OCI-LY1 (cell line): Measurements from ENCODE around the gene ANP32A.

Experiments used
- H2AFZ ChIP-seq: fragments of 200-600 bp; sonication (generic), shearing (Covaris generic); 2 replicates; pipeline ENCODE4 v1.6.0; 2014; ENCODE audit warnings: antibody characterized with exemption, mild to moderate bottlenecking, low read length
- H3F3A ChIP-seq: fragments of 200-600 bp; sonication (generic), shearing (Covaris generic); 2 replicates; pipeline ENCODE4 v1.6.0; 2014; ENCODE audit warnings: mild to moderate bottlenecking, antibody characterized with exemption, low read length, moderate library complexity; ENCODE audit not compliant: insufficient read depth
- H3K27ac ChIP-seq: fragments of 200-600 bp; sonication (generic); 2 replicates; pipeline ENCODE4 v1.5.1; 2014; ENCODE audit warnings: low read length, mixed run types, mild to moderate bottlenecking, low read depth; ENCODE audit not compliant: poor library complexity, severe bottlenecking
- H3K27me3 ChIP-seq: fragments of 200-600 bp; sonication (generic); 2 replicates; pipeline ENCODE4 v1.6.0; 2014; ENCODE audit warnings: antibody characterized with exemption, mild to moderate bottlenecking, low read length, moderate library complexity; ENCODE audit not compliant: insufficient read depth
- H3K36me3 ChIP-seq: fragments of 200-600 bp; sonication (generic); 2 replicates; pipeline ENCODE4 v1.6.1; 2014; ENCODE audit warnings: mild to moderate bottlenecking, antibody characterized with exemption, low read length, moderate library complexity, mixed read lengths; ENCODE audit not compliant: insufficient read depth
- H3K4me1 ChIP-seq: fragments of 200-600 bp; sonication (generic); 2 replicates; pipeline ENCODE4 v1.5.1; 2014; ENCODE audit warnings: mild to moderate bottlenecking, low read length, moderate library complexity; ENCODE audit not compliant: insufficient read depth, severe bottlenecking
- H3K4me2 ChIP-seq: fragments of 200-600 bp; sonication (generic), shearing (Covaris generic); 2 replicates; pipeline ENCODE4 v1.6.1; 2014; ENCODE audit warnings: low read length
- H3K4me3 ChIP-seq: fragments of 200-600 bp; sonication (generic); 2 replicates; pipeline ENCODE4 v1.5.1; 2014; ENCODE audit warnings: low read length, low read depth, mild to moderate bottlenecking, mixed read lengths; ENCODE audit not compliant: poor library complexity, severe bottlenecking
- H3K79me2 ChIP-seq: fragments of 200-600 bp; shearing (Covaris generic); 2 replicates; pipeline ENCODE4 v1.6.1; 2016; ENCODE audit warnings: mixed run types, low read length, mixed read lengths; ENCODE audit not compliant: insufficient read depth
- H3K9ac ChIP-seq: fragments of 200-600 bp; sonication (generic), shearing (Covaris generic); 2 replicates; pipeline ENCODE4 v1.6.1; 2014; ENCODE audit warnings: mild to moderate bottlenecking, low read length, mixed read lengths
- H3K9me2 ChIP-seq: fragments of 200-600 bp; sonication (generic), shearing (Covaris generic); 2 replicates; pipeline ENCODE4 v1.6.1; 2014; ENCODE audit warnings: low read depth, mild to moderate bottlenecking, low read length, mixed read lengths
- H3K9me3 ChIP-seq: fragments of 200-600 bp; shearing (Covaris generic); 2 replicates; pipeline ENCODE4 v1.6.1; 2014; ENCODE audit warnings: low read length, mixed read lengths
- H4K20me1 ChIP-seq: fragments of 200-600 bp; sonication (generic), shearing (Covaris generic); 2 replicates; pipeline ENCODE4 v1.6.0; 2016; ENCODE audit warnings: mild to moderate bottlenecking, low read length; ENCODE audit not compliant: insufficient read depth
- CTCF ChIP-seq: fragments of 200-600 bp; sonication (generic), shearing (Covaris generic); IDR thresholded peaks from 2 replicates; pipeline ENCODE4 v1.5.1; 2017; ENCODE audit warnings: mild to moderate bottlenecking, antibody characterized with exemption, low read length, moderate library complexity, mixed read lengths
- EZH2 ChIP-seq: fragments of 200-600 bp; sonication (generic), shearing (Covaris generic); IDR thresholded peaks from 2 replicates; pipeline ENCODE4 v1.8.0; 2017; ENCODE audit warnings: borderline replicate concordance, mixed run types, mild to moderate bottlenecking, antibody characterized with exemption, low read length, moderate library complexity, mixed read lengths

Gene ANP32A

GRCh38 chr15:68749793-68750192 lies 70.9 kb downstream of the ANP32A start:
- no peaks in the 10 kb centered on the region for H3F3A ChIP-seq
- H3K4me2 ChIP-seq: no peak overlapping the region
- no peak overlapping the region for H3K9ac ChIP-seq
- H4K20me1 ChIP-seq: no peaks in the 10 kb centered on the region
- H2AFZ ChIP-seq: no peak overlapping the region
- no peaks in the 10 kb centered on the region; the same call in 1 of the 2 replicates for H3K27me3 ChIP-seq
- no peaks in the 10 kb centered on the region for H3K9me2 ChIP-seq
- H3K79me2 ChIP-seq: no peaks in the 10 kb centered on the region
- TF ChIP-seq CTCF (no peak), EZH2 (no peak)
- no peaks in the 10 kb centered on the region for H3K36me3 ChIP-seq
- H3K9me3 ChIP-seq: 0 out of 2 replicates have a peak, but pooled peaks cover 4% of the 10 kb centered on the region
- no peak overlapping the region for H3K27ac ChIP-seq
- no peak overlapping the region for H3K4me3 ChIP-seq
- peaks cover 2% of the 10 kb centered on the region for H3K4me1 ChIP-seq

- Histone ChIP-seq H3K27me3 (no peaks in the 10 kb centered on the region; the same call in 1 of the 2 replicates), H3K36me3 (no peaks in the 10 kb centered on the region), H3K9me3 (0 out of 2 replicates have a peak, but pooled peaks cover 4% of the 10 kb centered on the region), H3K4me2 (no peak overlapping the region), H4K20me1 (no peaks in the 10 kb centered on the region), H3K27ac (no peak overlapping the region), H3K79me2 (no peaks in the 10 kb centered on the region), H3F3A (no peaks in the 10 kb centered on the region), H3K4me1 (no peaks in the 10 kb centered on the region), H3K4me3 (no peak overlapping the region), H3K9ac (no peak overlapping the region), H2AFZ (no peak overlapping the region), H3K9me2 (no peaks in the 10 kb centered on the region)
- TF ChIP-seq EZH2 (no peak), CTCF (no peak)
Observed at GRCh38 chr15:68749365-68749764, 71.3 kb downstream of the ANP32A start.

- H3K9me3 ChIP-seq: no peaks in the 10 kb centered on the region
- peaks cover 3% of the 10 kb centered on the region; the same call in 1 of the 2 replicates for H3K27me3 ChIP-seq
- H4K20me1 ChIP-seq: no peaks in the 10 kb centered on the region
- H3K9ac ChIP-seq: no peak overlapping the region
- H3K4me3 ChIP-seq: no peak overlapping the region
- no peaks in the 10 kb centered on the region for H3K9me2 ChIP-seq
- TF ChIP-seq EZH2 (no peak), CTCF (no peak)
- no peaks in the 10 kb centered on the region for H3K79me2 ChIP-seq
- H3K4me1 ChIP-seq: no peaks in the 10 kb centered on the region
- H3F3A ChIP-seq: no peaks in the 10 kb centered on the region
- H3K36me3 ChIP-seq: no peaks in the 10 kb centered on the region
- no peak overlapping the region for H3K4me2 ChIP-seq
- no peak overlapping the region for H2AFZ ChIP-seq
- no peak overlapping the region for H3K27ac ChIP-seq
Observed at GRCh38 chr15:68743256-68743655, 77.4 kb downstream of the ANP32A start.
